Uterine smooth muscle cell (primary cell): ENCODE measurements around the gene OR6Q1. TPM values are rescaled to one million over a fixed set of nuclear protein-coding genes. Genes with fewer than 3 reads are reported as not detected.

Source experiments
- total RNA-seq: library from RNA; depleted of rRNA; stranded (reverse); fragments of >200 nt; gene quantifications from 2 replicates; pipeline ENCODE4 v1.2.3, GENCODE V29; 2014

OR6Q1 gene, protein sequence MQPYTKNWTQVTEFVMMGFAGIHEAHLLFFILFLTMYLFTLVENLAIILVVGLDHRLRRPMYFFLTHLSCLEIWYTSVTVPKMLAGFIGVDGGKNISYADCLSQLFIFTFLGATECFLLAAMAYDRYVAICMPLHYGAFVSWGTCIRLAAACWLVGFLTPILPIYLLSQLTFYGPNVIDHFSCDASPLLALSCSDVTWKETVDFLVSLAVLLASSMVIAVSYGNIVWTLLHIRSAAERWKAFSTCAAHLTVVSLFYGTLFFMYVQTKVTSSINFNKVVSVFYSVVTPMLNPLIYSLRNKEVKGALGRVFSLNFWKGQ
- not detected in 2 replicates for total RNA-seq

GRCh38 chr11:58030653-58031052 lies at the start of gene OR6Q1:
Gene OR6Q1, plus strand, starts transcription at chr11:58030953. Its CDS starts 0 bp downstream, at chr11:58030953.

DNA sequence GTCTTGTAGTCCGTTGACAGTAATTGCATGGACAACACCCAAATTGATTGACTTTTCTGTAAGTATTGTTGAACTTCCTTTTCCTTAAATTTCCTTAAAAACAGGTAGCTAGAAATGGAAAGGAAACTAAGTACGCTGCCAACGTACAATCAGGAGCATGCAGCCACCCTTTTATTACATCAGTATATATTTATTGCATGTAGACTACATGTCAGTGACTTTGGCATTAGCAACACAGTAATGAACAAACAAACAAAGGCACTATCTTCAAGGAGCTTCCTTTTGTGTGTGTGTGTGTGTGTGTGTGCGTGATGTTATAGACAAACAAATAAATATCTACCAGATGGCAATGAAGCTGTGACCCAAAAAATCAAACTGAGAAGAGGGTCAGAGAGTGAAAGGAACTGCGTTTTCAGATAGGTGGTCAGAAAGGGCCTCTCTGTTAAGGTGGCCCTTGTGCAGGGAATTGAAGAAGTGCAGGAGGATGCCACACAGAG lies 7.3 kb upstream of the OR6Q1 start, which contains the start of gene OR9Q1:
Gene OR9Q1 (plus strand): TSS at position 447 of the 497 bp plus-strand sequence. CDS start 155,564 bp downstream, outside the sequence.

Other genes starting within 250 kb of the OR6Q1 start
- not detected in 2 replicates for gene OR9Q1, start 7.1 kb upstream of the OR6Q1 start, total RNA-seq
- gene OR9I1, start 94.6 kb downstream of the OR6Q1 start, total RNA-seq, result under 0.01 TPM in 1 of 2 replicates, not detected in the other
- gene OR9Q2, start 158.1 kb downstream of the OR6Q1 start, total RNA-seq, result 0.12 TPM in 1 of 2 replicates, not detected in the other
- gene OR1S2, start 173.2 kb downstream of the OR6Q1 start, total RNA-seq, result not detected in 2 replicates
- 0.12 TPM in 1 of 2 replicates, not detected in the other for gene OR1S1, start 181.8 kb downstream of the OR6Q1 start, total RNA-seq
- not detected in 2 replicates for gene OR10Q1, start 198.0 kb downstream of the OR6Q1 start, total RNA-seq
- gene OR10W1, start 237.3 kb downstream of the OR6Q1 start, total RNA-seq, result not detected in 2 replicates